HG02852 (cell line): Measurements from ENCODE around the gene CRYGS.
"Not testable (repeated sequence)": the region's sequence is repeated elsewhere in the genome, so short reads cannot be mapped to it uniquely, and the experiment has no call there.

Experiments used
- ATAC-seq: cut with Tn5 transposase; IDR thresholded peaks from one replicate; pipeline ENCODE4 v1.9.1; 2021; ENCODE audit warnings: mild to moderate bottlenecking, moderate library complexity; ENCODE audit not compliant: unreplicated experiment

Gene CRYGS

DNA sequence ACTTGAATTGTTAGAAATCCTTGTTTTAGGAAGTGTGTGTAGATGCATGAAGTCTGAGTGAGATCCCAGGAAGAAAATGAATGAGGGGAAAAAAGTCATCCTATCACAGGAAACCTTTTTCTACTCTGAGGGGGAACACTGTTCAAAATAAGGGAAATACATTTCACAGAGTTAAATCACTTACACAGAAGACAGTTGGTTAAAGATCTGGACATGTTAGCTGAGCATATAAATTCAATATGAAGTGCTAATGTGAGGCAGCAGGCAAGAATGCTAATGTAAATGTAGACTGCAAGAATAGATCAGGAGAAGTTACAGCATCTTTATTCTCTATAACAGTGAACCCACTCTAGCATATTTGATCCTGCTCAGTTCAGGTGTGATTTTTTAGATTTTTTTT, 20.4 kb upstream of the CRYGS start:
- no peak for ATAC-seq

DNA sequence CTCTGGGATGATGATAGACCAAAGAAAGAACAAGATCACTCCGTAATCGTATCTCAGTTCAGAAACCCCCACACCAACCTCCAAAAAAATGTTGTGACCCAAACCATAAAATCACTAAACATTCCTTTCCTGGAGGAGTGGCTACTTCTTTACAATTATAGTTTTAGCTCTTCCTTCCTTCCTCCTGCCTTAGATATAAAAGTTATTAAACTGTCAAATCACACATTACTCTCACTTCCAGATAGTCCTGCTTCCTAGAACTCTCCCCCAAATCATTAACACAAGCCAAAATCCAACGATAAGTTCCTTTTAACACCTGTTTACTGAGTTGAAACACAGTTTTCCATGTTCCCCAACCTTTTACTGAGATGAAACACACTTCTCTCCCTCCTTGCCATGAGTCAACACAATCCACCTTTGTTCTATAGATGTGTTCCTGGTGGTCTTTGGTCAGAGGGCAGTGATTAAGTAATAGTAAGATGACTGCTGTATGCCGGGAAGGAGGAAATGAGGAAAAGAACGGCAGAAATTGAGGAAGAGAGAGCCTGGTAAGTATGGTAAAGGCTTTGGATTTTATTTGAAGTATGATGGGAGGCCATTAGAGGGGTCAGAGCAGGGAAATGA, 8.3 kb upstream of the CRYGS start:
- ATAC-seq: no peak

DNA sequence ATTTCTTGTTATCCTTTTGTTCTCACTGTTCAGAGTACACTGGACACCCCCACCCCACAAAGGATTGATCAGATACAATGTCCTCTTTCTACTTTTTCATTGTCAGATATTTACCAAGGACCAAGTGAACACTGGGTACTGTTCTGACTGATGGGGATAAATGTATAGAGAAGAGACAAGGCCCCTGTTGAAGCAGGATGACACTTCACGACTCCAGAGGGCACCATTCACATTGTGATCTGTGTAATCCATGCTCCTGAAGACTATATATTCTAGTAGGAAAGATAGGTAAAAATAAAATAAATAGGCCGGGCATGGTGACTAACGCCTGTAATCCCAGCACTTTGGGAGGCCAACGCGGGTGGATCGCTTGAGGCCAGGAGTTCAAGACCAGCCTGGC, 7.2 kb upstream of the CRYGS start:
- no peak for ATAC-seq

DNA sequence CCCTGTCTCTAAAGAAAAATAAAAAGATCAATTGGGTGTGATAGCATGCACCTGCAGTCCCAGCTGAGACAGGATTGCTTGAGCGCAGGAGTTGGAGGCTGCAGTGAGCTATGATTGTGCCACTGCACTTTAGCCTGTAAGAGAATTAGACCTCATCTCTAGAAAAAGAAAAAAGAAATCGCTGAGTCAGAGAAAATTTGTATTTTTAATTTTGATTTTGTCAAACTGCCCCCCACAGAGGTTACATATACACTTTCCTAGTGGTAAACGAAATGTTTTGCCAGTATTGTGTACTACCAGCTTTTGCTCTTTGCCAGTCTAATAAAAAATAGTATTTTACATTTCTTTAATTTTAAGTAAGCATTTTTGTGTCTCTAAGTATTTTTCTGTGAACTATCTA, 5.3 kb upstream of the CRYGS start:
- ATAC-seq: no peak

DNA sequence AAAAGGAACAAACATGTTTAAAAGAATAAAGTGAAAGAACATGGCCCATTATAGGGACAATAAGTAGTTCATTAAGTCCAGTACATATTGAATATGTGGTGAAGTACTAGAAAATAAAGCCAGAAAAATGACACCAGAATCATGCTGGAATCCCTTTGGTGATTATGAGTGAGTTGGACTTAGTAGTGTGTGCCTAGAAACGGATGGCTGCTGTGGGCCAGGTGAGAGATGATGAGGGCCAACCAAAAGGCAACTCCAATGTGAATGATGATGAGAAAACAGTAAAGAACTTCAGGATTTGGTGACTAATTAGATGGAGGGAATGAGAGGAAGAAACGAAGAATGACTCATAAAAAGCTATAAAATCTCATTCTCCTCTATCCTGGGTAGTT, 3.3 kb downstream of the CRYGS start:
- no peak for ATAC-seq

DNA sequence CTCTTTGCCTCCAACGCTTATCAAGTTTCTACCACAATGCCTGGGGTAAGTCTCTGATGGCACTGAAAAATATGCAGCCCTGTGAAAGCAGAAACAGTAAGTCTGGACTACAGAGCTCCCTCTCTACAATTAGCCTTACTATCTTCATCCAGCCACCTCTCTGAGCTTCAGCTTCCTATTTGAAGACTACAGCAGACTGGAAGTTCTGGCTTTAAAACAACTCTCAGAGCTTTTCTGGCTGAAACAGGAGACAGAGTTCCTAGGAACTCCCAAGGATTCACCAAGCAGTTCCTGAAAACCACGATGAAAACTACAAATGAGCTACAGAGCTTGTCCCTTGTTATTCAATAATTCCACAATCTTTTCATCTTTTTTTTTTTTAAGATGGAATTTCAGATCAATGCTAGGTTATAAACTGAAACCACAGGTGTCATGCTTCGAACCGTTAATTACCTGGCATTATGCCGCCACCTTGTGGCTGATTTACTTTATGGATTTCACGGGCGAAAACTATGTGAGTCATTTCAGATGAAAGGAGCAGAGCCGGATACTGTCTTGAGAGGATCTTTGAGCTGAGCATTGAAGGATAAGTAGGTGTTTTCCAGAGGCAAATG, 3.9 kb downstream of the CRYGS start:
- peak; percentile 65 for ATAC-seq

DNA sequence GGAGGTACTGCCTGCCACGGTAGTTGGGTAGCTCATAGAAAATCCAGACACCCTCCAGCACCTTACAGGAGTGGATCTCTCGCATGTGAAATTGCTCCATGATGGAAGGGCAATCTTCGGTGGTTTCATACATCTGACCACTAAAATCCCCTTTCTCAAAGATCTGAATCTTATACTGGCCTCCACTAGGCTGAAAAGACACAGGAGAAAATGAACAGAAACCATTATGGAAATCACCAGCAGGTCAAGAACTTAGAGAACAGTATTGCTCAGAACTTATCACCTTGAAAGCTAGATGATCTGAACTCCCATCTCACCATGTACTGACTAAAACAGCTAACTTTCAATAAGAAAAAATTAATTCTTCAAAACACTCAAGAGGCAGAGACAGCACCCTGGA, 5.4 kb downstream of the CRYGS start:
- ATAC-seq: peak; percentile 33

DNA sequence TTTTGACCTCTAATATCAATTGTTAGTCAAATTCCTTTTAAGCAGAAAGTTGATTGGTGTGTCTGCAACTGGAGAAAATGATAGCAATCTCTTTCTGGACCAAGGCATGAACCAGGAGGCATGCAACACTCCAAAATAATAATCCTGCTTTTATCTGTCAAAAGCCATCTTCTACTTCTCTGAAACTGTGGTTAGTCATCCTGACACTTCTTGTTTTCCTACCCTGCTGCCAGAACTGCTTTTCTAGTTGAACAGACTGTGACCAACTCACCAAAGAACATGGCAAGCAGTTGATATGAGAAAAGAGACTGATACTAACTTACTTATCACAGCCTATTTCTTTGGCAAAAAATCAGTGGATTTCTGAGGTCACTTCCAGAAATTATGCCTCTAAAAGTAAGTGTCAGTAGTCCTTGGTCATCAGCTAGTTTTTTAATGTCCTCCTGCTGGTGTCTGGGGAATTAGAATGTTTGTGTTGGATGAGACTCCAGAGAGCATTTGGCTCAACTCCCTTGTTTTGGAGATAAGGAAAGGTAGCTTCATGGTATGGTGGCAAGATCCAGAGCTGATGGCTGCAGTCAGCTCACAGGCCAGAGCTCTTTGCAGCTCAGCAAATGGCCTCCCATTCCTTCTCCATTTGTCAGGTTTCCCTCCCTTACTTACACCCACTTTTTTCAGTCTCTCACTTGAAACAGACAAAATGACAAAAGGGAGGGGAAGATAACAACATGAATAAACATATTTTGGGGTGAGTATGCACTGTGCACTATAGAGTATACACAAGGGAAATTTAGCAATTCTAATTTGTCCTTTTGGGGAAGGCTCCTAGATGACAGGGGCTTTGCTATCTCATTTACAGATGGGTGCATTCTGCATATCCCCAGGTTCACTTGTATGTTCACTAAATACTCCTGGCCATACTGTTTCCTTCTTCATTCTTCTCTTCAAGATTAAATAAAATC, 7.0 kb downstream of the CRYGS start:
- no peak for ATAC-seq

DNA sequence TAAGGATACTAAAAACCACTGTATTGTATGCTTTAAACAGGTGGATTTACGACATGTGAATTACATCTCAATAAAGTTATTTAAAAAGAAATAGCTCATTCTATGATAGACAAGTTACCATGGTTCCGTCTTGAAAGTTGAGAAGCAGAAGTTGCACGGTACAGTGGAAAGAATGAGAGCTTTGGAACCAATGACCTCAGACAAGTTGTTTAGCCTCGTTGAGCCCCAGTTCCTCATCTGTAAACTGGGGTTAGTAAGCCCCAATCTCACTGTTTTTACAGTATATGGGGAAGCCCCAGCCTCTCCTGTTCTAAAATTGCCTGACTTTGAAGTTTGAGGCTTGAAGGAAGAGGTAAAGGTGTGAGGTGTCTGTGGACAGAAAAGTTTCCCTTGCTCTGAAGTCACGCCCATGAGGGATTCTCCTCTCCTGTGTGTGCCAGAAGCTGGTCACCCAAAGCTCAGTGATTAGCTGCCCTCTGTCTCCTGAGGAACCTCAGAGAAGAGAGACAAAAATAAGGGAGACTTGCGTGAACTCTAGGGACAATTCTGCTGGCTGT, 10.0 kb downstream of the CRYGS start:
- peak; percentile 88 for ATAC-seq

DNA sequence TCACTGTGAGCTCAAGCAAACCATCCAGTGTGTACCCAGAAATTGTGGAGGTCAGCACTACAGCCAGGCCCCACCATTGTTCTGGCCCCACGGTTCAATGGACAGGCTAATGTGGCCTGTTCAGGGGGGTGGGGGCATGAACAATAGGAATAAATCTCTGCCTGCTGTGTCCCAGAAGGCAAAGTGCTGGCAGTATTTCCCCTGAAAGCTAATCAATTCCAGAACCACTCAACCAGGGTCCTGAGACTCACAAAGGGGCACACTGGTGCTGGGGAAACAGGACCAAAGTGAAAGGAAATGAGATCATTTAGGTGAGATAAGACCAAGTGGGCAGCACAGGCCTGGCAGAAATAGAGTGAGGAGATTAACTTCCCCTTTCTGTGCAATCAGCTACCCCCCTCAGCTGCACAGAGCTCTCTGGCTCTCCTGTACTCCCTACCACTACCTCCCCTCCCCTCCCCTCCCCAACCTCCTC, 11.5 kb downstream of the CRYGS start:
- peak; percentile 44 for ATAC-seq

DNA sequence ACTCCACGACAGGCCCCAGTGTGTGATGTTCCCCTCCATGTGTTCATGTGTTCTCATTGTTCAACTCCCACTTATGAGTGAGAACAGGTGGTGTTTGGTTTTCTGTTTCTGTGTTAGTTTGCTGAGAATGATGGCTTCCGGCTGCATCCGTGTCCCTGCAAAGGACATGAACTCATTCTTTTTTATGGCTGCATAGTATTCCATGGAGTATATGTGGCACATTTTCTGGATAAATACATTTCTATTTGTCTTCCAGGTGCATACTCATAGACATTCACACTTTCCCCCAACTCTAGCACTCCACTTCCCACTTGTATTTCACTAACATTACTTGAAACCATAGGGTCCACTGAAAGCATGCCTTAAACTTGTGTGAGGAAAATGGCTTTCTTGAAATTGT, 12.5 kb downstream of the CRYGS start:
- ATAC-seq: not testable (repeated sequence)

DNA sequence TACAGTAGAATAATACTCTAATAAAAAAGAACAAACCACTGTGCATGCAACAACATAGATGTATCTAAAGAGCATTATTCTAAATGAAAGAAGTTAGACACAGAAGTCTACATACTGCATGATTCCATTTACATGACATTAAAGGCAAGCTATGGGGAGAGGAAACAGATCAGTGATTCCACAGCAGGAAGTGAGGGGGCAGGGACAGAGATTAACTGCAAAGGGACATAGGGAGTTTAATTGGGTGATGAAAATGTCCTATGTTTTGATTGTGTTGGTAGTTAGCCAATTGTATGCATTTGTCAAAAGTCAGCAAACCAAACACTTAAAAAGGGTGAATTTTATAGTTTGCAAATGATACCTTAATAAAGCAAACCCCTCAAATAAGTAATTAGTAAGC, 13.8 kb downstream of the CRYGS start:
- no peak for ATAC-seq

DNA sequence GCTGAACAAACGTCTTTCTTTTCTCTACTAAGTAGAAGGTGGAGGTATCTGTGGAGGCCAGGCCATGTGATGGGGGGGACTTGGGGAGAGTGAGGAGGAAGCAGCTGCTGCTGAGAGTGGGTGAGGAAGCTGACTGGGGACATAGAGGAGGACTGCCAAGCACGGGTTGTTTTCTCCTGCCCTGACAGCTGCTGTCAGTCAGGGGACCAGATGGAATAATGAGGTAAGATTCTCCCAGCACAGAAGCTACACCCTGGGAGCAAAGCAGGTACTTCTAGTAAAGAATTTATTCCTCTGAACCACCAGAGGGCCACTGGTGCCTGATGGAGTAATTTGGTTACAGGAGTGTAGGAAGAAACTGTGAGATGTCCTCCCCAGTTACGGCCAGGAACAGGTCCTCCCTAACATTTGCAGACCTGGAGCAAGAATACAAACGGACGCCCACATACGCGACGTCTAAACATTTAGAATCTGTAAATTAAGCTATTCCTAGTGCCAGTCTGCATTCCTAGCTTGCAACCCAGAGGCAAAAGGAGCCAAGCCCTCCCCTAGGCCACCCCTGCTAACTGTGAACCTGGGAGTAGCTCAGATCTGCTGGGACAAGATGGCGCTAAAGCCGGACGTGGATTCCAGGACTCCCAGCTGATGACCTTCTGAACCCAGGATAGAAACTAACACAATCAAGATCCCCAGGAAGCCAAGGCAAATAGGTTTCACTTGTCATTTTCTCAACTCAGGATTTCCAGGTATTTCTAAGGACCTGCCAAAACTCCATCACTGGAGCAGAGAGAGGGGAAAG, 14.8 kb downstream of the CRYGS start:
- no peak for ATAC-seq

DNA sequence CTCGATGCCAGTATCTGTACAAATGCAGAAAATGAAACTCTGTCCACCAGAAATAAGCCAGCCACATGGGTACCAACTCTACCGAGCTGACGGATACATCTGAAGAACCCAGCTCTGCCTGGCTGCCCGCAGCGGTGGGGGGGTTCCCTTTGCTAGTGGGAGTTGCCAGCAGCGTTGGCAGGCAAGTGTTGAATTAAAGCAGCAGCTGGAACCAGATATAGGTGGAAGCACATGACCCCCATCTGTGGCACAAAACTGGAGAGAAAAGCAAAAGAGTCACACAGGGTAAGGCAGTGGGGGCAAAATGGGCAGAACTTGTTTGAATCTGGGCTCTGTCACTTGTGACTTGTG, 17.9 kb downstream of the CRYGS start:
- ATAC-seq: peak; percentile 32

DNA sequence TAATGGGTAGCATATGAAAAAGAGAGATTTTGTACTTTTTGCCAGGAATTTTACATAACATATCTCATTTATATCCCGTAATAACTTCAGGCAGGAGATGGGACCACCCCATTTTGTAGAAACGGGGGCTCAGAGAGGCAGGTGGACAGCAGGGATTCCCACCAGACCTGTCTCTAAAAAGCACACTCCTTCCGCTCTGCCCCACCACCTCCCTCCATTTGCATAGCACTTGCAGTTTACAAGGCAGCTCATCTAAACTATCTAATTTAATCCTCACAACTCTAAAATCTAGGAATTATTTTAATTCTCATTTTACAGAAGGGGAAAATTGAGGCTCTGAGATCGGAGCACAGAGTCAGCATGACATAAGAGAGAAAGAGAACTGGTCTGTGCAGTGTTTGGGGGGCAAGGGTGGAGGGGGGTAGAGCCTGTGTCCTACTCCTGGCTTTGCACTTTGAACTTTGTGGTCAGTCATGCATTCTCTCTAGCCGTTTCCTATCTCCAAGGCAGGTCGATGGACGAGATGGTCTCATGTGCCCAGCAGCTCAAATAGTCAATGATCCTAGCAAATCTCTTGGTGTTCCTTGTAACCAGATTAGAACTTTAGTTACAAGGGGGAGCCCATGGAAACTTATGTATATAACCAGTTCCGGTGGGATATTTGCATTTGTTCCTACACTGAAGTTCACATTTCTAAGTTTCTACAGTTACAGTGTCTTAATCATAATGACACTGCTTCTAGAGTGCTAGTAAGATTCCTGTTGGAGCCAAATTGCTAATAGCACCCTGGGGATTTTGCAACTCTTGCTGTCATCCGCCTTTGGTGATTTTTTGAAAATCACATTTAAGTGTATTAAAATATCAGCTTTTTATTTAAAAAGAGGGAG, 18.6 kb downstream of the CRYGS start:
- peak; percentile 30 for ATAC-seq

DNA sequence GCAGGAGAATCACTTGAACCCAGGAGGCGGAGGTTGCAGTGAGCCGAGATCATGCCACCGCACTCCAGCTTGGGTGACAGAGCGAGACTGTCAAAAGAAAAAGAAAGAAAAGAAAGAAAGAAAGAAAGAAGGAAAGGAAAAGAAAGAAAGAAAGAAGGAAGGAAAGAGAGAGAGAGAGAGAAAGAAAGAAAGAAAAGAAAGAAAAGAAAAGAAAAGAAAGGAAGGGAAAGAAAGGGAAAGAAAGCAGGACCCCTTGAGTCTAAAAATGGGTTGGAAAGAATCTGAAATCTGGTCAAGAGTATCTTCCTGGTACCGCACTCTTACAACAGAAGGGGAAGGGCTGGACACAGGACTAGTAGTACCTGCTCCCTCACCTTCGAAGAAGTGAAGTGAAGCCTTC, 19.6 kb downstream of the CRYGS start:
- ATAC-seq: no peak

DNA sequence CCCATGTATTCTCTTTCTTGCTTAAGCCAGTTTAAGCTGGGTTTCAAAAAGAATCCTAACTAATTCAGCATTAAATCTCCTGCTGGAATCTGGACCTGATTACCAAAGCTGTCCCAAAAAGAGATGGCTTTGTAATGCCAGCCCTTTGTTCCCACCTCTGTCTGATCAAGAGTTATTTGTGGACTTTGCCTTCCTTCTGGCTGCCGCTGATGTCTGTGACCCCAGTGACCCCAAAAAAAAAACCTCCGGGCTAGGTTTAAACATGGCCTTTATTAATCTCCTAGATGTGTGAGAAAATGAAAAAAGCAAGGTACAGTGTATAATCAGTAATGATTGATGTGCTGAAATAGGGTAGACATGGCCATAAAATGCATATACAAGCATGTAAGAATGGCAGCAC, 20.7 kb downstream of the CRYGS start:
- no peak for ATAC-seq

DNA sequence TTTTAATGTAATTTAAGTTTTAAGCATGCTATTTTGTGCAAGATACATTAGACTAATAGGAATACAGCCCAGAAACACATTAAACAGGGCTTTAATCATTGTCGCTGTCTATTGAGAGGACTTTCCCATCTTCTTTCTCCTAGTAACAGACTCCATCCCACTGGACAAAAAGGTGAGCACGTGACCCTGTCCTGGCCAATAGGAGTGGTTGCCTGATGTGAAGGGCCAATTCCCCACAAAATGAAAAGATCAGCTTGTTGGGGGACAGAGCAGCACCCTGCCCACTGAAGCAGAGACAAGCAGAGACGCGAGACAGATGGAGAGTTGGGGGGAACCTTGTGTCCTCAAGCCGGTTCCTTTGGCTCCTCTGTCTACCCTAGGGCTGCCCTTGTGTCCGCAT, 21.2 kb downstream of the CRYGS start:
- no peak for ATAC-seq

DNA sequence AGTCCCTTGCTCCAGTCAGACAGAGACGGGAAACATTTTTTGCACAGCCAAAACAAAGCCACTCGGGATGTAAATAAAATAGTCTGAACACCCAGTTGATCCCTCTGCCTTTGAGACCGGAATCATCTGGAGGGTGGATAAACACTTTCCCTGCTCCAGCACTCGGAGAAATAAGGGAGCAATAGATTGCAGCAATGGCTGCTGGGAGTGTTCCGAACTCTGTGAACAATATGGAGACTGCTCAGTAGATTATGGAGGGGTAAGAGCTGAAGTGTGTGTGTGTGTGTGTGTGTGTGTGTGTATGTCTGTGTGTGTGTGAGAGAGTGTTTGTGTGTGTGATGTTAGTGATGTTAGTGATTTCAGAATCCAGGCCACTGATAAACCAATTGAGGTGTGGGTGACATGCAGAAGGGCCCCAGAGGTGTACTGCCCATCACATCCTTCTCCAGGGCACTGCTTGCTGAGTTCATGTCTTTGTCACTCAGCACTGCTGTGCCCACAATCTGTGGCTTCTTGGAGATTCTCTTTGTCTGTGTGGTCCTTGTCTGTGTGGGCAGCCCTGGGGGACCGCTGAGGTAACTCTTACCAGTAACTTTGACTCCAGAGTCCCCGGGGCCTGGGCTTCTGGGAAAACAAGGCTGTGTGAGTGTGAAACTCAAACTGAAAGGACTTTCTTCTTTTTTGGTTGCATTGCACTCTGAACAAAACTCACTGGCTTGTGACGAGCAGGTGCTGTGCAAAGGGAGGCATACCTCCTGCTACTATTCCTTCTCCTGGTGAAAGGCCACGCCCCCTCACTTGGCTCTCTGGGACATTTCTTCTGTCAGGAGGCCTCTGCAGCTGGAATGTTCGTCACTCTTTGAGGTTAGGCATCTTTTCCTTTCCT, 23.0 kb downstream of the CRYGS start:
- ATAC-seq: peak; percentile 81
